WTC11 (cell line): Measurements from ENCODE around the gene SEPTIN10. TPM values are rescaled to one million over a fixed set of nuclear protein-coding genes. Genes with fewer than 3 reads are reported as not detected.
"Not testable (repeated sequence)": the region's sequence is repeated elsewhere in the genome, so short reads cannot be mapped to it uniquely, and the experiment has no call there.

ENCODE experiments used
- ATAC-seq: fragments of 200-7000 bp; cut with Tn5 transposase; 2 replicates; pipeline ENCODE4 v1.10.0; 2021; ENCODE audit warnings: mild to moderate bottlenecking, moderate library complexity
- CTCF ChIA-PET: fragments of 300-600 bp; sonication (Branson Sonifier 250); formaldehyde crosslinking; loops from one replicate; lab custom pipeline; 2021; ENCODE audit warnings: antibody characterized with exemption; lab: Charles Lee
- POLR2A ChIA-PET: fragments of 350-600 bp; sonication (Branson Sonifier 250); formaldehyde crosslinking; loops from one replicate; lab custom pipeline; 2021; ENCODE audit warnings: antibody characterized with exemption; lab: Charles Lee
- DNase-seq: peaks from one replicate; pipeline ENCODE4 v3.0.0; 2021; ENCODE audit warnings: low spot score
- H3K27ac Mint-ChIP-seq: 2 replicates; pipeline ENCODE4 v1.8.0; 2021; ENCODE audit warnings: mixed read lengths
- H3K27me3 Mint-ChIP-seq: 2 replicates; pipeline ENCODE4 v1.8.0; 2021; ENCODE audit warnings: low read depth, mild to moderate bottlenecking, moderate library complexity, mixed read lengths
- H3K36me3 Mint-ChIP-seq: 2 replicates; pipeline ENCODE4 v1.8.0; 2021; ENCODE audit warnings: mixed read lengths
- H3K4me1 Mint-ChIP-seq: 2 replicates; pipeline ENCODE4 v1.8.0; 2022; ENCODE audit warnings: mixed read lengths
- H3K4me3 Mint-ChIP-seq: 2 replicates; pipeline ENCODE4 v1.8.0; 2021; ENCODE audit warnings: mild to moderate bottlenecking, moderate library complexity, mixed read lengths
- H3K9me3 Mint-ChIP-seq: 2 replicates; pipeline ENCODE4 v1.8.0; 2021; ENCODE audit warnings: mixed read lengths
- EMX1 ChIP-seq: fragments of 250-450 bp; sonication (Bioruptor Pico); IDR thresholded peaks from 2 replicates; pipeline ENCODE4 v1.8.0; 2021; ENCODE audit warnings: mild to moderate bottlenecking
- ESRRA ChIP-seq: sonication (generic); formaldehyde crosslinking; IDR thresholded peaks from 2 replicates; pipeline ENCODE4 v1.8.1; 2022; ENCODE audit warnings: mild to moderate bottlenecking, missing genetic modification reagents, borderline replicate concordance
- ETV6 ChIP-seq: sonication (generic); formaldehyde crosslinking; IDR thresholded peaks from 2 replicates; pipeline ENCODE4 v1.8.1; 2022; ENCODE audit warnings: mild to moderate bottlenecking, missing genetic modification reagents
- GRHL2 ChIP-seq: fragments of 250-450 bp; sonication (Bioruptor Pico); IDR thresholded peaks from 2 replicates; pipeline ENCODE4 v1.8.0; 2022; ENCODE audit warnings: mild to moderate bottlenecking, moderate library complexity; ENCODE audit not compliant: insufficient replicate concordance, severe bottlenecking
- GTF2I ChIP-seq: fragments of 250-450 bp; sonication (Bioruptor Pico); conservative IDR thresholded peaks from 2 replicates; pipeline ENCODE4 v1.4.0; 2021; ENCODE audit warnings: mild to moderate bottlenecking
- JAZF1 ChIP-seq: fragments of 250-450 bp; sonication (Bioruptor Pico); IDR thresholded peaks from 2 replicates; pipeline ENCODE4 v1.9.0; 2021; ENCODE audit warnings: moderate library complexity, mild to moderate bottlenecking, inconsistent platforms
- NFYB ChIP-seq: sonication (generic); formaldehyde crosslinking; conservative IDR thresholded peaks from 2 replicates; pipeline ENCODE4 v1.8.0; 2022; ENCODE audit warnings: low read depth, missing genetic modification reagents
- NR3C1 ChIP-seq: sonication (generic); formaldehyde crosslinking; conservative IDR thresholded peaks from 2 replicates; pipeline ENCODE4 v1.8.1; 2023; ENCODE audit warnings: low read depth, mild to moderate bottlenecking, missing genetic modification reagents
- OVOL2 ChIP-seq: fragments of 250-450 bp; sonication (Bioruptor Pico); IDR thresholded peaks from 2 replicates; pipeline ENCODE4 v1.9.0; 2021; ENCODE audit warnings: mild to moderate bottlenecking, borderline replicate concordance
- RORB ChIP-seq: fragments of 250-450 bp; sonication (Bioruptor Pico); IDR thresholded peaks from 2 replicates; pipeline ENCODE4 v1.9.0; 2021; ENCODE audit warnings: mild to moderate bottlenecking
- SOX15 ChIP-seq: fragments of 250-450 bp; sonication (Bioruptor Pico); IDR thresholded peaks from 2 replicates; pipeline ENCODE4 v1.9.0; 2021; ENCODE audit warnings: mild to moderate bottlenecking
- TCF7 ChIP-seq: sonication (generic); formaldehyde crosslinking; IDR thresholded peaks from 2 replicates; pipeline ENCODE4 v1.8.0; 2022; ENCODE audit warnings: mild to moderate bottlenecking, low read depth, missing genetic modification reagents, moderate library complexity
- TP53 ChIP-seq: sonication (generic); formaldehyde crosslinking; IDR thresholded peaks from 2 replicates; pipeline ENCODE4 v1.8.1; 2023; ENCODE audit warnings: mild to moderate bottlenecking, missing genetic modification reagents
- ZNF121 ChIP-seq: sonication (generic); formaldehyde crosslinking; IDR thresholded peaks from 2 replicates; pipeline ENCODE4 v1.8.0; 2023; ENCODE audit warnings: missing genetic modification reagents
- total RNA-seq: library from RNA; stranded (reverse); gene quantifications from 3 replicates; pipeline ENCODE4 v1.2.3, GENCODE V29; 2021
- TF ChIP-seq, protein P1 (sequence below): sonication (generic); formaldehyde crosslinking; IDR thresholded peaks from 2 replicates; pipeline ENCODE4 v1.8.1; 2022; ENCODE audit warnings: low read depth, mild to moderate bottlenecking, moderate library complexity, missing genetic modification reagents, borderline replicate concordance
- TF ChIP-seq, protein P2 (sequence below): sonication (generic); formaldehyde crosslinking; IDR thresholded peaks from 2 replicates; pipeline ENCODE4 v1.8.1; 2023; ENCODE audit warnings: mild to moderate bottlenecking, missing genetic modification reagents
- TF ChIP-seq, protein P3 (sequence below): fragments of 250-450 bp; sonication (Bioruptor Pico); IDR thresholded peaks from 2 replicates; pipeline ENCODE4 v1.8.0; 2021; ENCODE audit warnings: mild to moderate bottlenecking
- TF ChIP-seq, protein P4 (sequence below): fragments of 250-450 bp; sonication (Bioruptor Pico); IDR thresholded peaks from 2 replicates; pipeline ENCODE4 v1.9.0; 2021; ENCODE audit warnings: mild to moderate bottlenecking

The SEPTIN10 gene
- total RNA-seq, 1 experiment from 2014 or later: 86.8 TPM

DNA sequence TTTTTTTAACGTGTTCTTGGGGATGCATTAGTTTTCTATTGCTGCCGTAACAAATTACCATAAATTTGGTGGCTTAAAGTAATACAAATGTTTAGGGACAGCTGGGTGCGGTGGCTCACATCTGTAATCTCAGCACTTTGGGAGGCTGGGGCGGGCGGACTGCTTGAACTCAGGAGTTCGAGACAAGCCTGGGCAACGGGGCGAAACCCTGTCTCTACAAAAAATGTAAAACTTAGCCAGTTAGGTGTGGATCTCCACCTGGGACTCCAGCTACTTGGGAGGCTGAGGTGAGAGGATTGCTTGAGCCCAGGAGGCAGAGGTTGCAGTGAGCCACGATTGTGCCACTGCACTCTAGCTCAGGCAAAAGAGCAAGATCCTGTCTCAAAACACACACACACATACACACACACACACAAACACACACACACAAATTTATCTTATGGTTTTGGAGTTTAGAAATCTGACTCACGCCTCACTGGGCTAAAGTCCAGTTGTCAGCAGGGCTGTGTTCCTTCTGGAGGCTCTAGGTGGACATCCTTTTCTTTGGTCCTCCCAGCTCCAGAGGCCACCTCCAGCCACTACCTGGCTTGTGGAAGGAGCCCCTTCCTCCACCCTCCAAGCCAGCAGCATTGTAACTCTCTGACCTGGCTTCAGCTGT, 76.1 kb downstream of the SEPTIN10 start (continued):
- TF ChIP-seq ETV6: no peak
- TF ChIP-seq, protein P1, sequence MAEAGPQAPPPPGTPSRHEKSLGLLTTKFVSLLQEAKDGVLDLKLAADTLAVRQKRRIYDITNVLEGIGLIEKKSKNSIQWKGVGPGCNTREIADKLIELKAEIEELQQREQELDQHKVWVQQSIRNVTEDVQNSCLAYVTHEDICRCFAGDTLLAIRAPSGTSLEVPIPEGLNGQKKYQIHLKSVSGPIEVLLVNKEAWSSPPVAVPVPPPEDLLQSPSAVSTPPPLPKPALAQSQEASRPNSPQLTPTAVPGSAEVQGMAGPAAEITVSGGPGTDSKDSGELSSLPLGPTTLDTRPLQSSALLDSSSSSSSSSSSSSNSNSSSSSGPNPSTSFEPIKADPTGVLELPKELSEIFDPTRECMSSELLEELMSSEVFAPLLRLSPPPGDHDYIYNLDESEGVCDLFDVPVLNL (CRISPR knock-in tag): no peak
- no peak for TF ChIP-seq SOX15 (CRISPR knock-in tag)
- TF ChIP-seq ESRRA (CRISPR knock-in tag): no peak
- TF ChIP-seq, protein P2, sequence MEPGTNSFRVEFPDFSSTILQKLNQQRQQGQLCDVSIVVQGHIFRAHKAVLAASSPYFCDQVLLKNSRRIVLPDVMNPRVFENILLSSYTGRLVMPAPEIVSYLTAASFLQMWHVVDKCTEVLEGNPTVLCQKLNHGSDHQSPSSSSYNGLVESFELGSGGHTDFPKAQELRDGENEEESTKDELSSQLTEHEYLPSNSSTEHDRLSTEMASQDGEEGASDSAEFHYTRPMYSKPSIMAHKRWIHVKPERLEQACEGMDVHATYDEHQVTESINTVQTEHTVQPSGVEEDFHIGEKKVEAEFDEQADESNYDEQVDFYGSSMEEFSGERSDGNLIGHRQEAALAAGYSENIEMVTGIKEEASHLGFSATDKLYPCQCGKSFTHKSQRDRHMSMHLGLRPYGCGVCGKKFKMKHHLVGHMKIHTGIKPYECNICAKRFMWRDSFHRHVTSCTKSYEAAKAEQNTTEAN (CRISPR knock-in tag): no peak
- no peak for TF ChIP-seq ZNF121 (CRISPR knock-in tag)
- TF ChIP-seq, protein P3, sequence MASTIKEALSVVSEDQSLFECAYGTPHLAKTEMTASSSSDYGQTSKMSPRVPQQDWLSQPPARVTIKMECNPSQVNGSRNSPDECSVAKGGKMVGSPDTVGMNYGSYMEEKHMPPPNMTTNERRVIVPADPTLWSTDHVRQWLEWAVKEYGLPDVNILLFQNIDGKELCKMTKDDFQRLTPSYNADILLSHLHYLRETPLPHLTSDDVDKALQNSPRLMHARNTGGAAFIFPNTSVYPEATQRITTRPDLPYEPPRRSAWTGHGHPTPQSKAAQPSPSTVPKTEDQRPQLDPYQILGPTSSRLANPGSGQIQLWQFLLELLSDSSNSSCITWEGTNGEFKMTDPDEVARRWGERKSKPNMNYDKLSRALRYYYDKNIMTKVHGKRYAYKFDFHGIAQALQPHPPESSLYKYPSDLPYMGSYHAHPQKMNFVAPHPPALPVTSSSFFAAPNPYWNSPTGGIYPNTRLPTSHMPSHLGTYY (CRISPR knock-in tag): no peak
- TF ChIP-seq, protein P4, sequence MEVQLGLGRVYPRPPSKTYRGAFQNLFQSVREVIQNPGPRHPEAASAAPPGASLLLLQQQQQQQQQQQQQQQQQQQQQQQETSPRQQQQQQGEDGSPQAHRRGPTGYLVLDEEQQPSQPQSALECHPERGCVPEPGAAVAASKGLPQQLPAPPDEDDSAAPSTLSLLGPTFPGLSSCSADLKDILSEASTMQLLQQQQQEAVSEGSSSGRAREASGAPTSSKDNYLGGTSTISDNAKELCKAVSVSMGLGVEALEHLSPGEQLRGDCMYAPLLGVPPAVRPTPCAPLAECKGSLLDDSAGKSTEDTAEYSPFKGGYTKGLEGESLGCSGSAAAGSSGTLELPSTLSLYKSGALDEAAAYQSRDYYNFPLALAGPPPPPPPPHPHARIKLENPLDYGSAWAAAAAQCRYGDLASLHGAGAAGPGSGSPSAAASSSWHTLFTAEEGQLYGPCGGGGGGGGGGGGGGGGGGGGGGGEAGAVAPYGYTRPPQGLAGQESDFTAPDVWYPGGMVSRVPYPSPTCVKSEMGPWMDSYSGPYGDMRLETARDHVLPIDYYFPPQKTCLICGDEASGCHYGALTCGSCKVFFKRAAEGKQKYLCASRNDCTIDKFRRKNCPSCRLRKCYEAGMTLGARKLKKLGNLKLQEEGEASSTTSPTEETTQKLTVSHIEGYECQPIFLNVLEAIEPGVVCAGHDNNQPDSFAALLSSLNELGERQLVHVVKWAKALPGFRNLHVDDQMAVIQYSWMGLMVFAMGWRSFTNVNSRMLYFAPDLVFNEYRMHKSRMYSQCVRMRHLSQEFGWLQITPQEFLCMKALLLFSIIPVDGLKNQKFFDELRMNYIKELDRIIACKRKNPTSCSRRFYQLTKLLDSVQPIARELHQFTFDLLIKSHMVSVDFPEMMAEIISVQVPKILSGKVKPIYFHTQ (CRISPR knock-in tag): no peak
- no peak for TF ChIP-seq JAZF1 (CRISPR knock-in tag)

DNA sequence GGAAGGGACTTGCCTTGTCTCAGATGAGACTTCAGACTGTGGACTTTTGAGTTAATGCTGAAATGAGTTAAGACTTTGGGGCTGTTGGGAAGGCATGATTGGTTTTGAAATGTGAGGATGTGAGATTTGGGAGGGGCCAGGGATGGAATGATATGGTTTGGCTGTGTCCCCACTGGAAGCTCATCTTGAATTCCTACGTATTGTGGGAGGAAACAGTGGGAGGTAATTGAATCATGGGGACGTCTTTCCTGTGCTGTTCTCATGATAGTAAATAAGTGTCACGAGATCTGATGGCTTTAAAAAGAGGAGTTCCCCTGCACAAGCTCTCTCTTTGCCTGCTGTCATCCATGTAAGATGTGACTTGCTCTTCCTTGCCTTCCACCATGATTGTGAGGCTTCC, 77.2 kb downstream of the SEPTIN10 start:
- POLR2A ChIA-PET: not testable (repeated sequence)
- Mint-ChIP-seq H3K36me3 (peaks cover 18% of the 10 kb centered on the region), H3K9me3 (peaks cover 25% of the 10 kb centered on the region)

DNA sequence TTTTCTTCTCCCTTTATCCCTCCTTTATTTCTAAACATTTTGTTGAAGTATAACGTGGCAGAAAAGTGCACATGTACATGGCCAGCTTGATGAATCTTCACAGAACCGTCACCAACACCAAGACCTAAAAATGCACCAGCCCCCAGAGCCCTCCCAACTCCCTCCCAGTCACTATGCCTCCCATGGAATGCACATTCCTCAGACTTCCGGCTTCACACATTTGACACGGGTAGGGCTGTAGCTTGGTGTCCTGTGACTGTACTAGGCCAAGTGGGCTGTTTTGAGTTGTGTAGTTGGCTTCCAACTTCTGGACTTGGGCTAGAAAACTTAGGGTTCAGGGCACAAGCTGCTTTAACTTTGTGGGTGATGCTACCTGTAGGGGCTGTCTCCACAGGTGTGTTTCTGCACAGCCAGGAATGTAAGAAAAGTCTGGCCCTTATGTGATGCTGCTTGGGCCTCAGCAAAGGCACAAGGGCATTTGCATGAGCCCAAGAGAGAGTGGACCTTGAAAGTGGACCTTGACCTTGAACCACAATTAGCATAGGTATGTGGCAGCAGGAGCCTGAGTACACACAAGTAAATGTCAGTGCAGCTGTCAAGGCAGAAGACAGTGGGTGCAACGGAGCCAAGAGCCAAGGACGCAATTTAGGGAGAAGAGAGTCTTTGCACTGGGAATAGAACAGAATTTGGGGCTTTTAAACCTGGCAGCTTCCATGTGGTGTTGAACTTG, 78.4 kb downstream of the SEPTIN10 start:
- Mint-ChIP-seq H3K27me3 (no peaks in the 10 kb centered on the region), H3K36me3 (peaks cover 18% of the 10 kb centered on the region), H3K9me3 (peaks cover 25% of the 10 kb centered on the region), H3K4me3 (no peak overlapping the region), H3K27ac (no peak overlapping the region), H3K4me1 (peaks cover 5% of the 10 kb centered on the region)
- ChIA-PET POLR2A (no interaction called here), CTCF (interaction anchor here (0.6 to 0.7 kb wide), 2 partner anchors 12 to 18 kb away, joined by 3 to 5 read pairs; no protein-coding TSS in a partner anchor)
- TF ChIP-seq RORB (CRISPR knock-in tag) (no peak), NR3C1 (CRISPR knock-in tag) (no peak)
- DNase-seq (no peak), ATAC-seq (no peak)

More for the DNA sequence above, 77.2 kb downstream of the SEPTIN10 start:
- not testable (repeated sequence) for DNase-seq, H3K27me3 Mint-ChIP-seq, H3K4me1 Mint-ChIP-seq, H3K27ac Mint-ChIP-seq, ATAC-seq, H3K4me3 Mint-ChIP-seq
- CTCF ChIA-PET: interaction anchor here (1.0 kb wide), 1 partner anchor 9 kb away, joined by 3 read pairs; no protein-coding TSS in a partner anchor

DNA sequence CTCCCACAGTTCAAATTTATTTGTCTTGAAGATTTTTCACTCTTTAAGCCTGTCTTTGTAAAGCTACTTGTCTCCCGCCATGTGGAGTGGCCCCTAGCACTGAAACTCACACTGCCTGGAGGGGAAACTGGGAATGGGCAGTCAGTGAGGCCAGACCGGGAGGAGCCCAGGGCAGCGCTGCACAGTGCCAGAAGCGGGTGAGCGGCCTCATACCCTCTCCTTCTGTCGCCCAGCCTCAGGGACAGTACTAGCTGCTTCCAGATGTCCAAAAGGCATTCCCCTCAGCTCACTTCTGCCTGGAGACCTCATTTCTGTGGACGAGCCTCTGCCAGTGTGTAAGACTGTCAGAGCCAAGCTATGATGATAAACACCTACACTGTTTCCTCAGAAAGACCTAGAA, 79.9 kb downstream of the SEPTIN10 start:
- Mint-ChIP-seq H3K9me3 (peaks cover 25% of the 10 kb centered on the region), H3K36me3 (peaks cover 18% of the 10 kb centered on the region), H3K27ac (no peak overlapping the region), H3K4me1 (peaks cover 5% of the 10 kb centered on the region), H3K27me3 (no peaks in the 10 kb centered on the region), H3K4me3 (no peak overlapping the region)
- DNase-seq (no peak), ATAC-seq (no peak)
- POLR2A ChIA-PET: no interaction called here
- CTCF ChIA-PET: interaction anchor here (1.4 to 2.4 kb wide), 2 partner anchors 12 to 202 kb away, joined by 4 to 6 read pairs; no protein-coding TSS in a partner anchor
- TF ChIP-seq EMX1 (CRISPR knock-in tag): no peak
- TF ChIP-seq GRHL2 (CRISPR knock-in tag): no peak
- TF ChIP-seq NFYB (CRISPR knock-in tag): no peak
- no peak for TF ChIP-seq OVOL2 (CRISPR knock-in tag)
- TF ChIP-seq, protein P4 (CRISPR knock-in tag): no peak
- TF ChIP-seq TCF7 (CRISPR knock-in tag): no peak
- no peak for TF ChIP-seq GTF2I
- no peak for TF ChIP-seq TP53 (CRISPR knock-in tag)
